Stomach (tissue), 9 donors: ENCODE results near the gene SUN1. TPM values are rescaled to one million over a fixed set of nuclear protein-coding genes. Genes with fewer than 3 reads are reported as not detected.
"Not testable (repeated sequence)": the region's sequence is repeated elsewhere in the genome, so short reads cannot be mapped to it uniquely, and the experiment has no call there.

ENCODE experiments used
- DNase-seq, 2 donors: peaks; one replicate each; pipeline versions ENCODE4 v3.0.0 to v3.0.0-alpha.2; 2013 to 2019
- H3K27ac ChIP-seq, 5 donors: fragments of 200-600 bp in 4 of 5; sonication (generic) in 4 of 5; one replicate each; pipeline ENCODE4 v1.5.1; 2013 to 2019; ENCODE audit warnings: mild to moderate bottlenecking in 1 of 5, moderate library complexity in 1 of 5
- H3K27me3 ChIP-seq, 3 donors: fragments of 200-600 bp; sonication (generic); one replicate each; pipeline ENCODE4 v1.5.1; 2017 to 2019; ENCODE audit warnings: mixed run types in 1 of 3
- H3K36me3 ChIP-seq, 4 donors: fragments of 200-600 bp; sonication (generic); 1 replicate in 3 of 4; 2 replicates in 1 of 4; pipeline ENCODE4 v1.5.1; 2016 to 2019
- H3K4me1 ChIP-seq, 4 donors: fragments of 200-600 bp; sonication (generic); one replicate each; pipeline ENCODE4 v1.5.1; 2016 to 2019
- H3K4me3 ChIP-seq, 4 donors: fragments of 200-600 bp; sonication (generic) in 3 of 4; one replicate each; pipeline ENCODE4 v1.5.1; 2016 to 2019; ENCODE audit warnings: mild to moderate bottlenecking in 1 of 4
- H3K9me3 ChIP-seq, 4 donors: fragments of 200-600 bp; sonication (generic); one replicate each; pipeline ENCODE4 v1.5.1; 2016 to 2019
- CTCF ChIP-seq, 7 experiments: fragments of 450-650 bp in 4 of 7; fragments of 200-600 bp in 3 of 7; sonication (generic) in 3 of 7; IDR thresholded peaks; one replicate each; pipeline ENCODE4 v1.5.1; 2016 to 2019; ENCODE audit warnings: antibody characterized with exemption in 7 of 7, control low read depth in 2 of 7, mild to moderate bottlenecking in 1 of 7
- EP300 ChIP-seq: sonication (generic); formaldehyde crosslinking; IDR thresholded peaks from one replicate; pipeline ENCODE4 v1.6.1; 2017; ENCODE audit warnings: antibody characterized with exemption
- POLR2A ChIP-seq, 4 donors: fragments of 450-650 bp; IDR thresholded peaks; one replicate each; pipeline ENCODE4 v1.6.1; 2016; ENCODE audit warnings: antibody characterized with exemption in 4 of 4, control low read depth in 2 of 4, mild to moderate bottlenecking in 1 of 4, moderate library complexity in 1 of 4
- POLR2AphosphoS5 ChIP-seq, 3 donors: sonication (generic); formaldehyde crosslinking; IDR thresholded peaks; one replicate each; pipeline ENCODE4 v1.6.1; 2016; ENCODE audit warnings: antibody characterized with exemption in 3 of 3
- WGBS, 5 donors: extraction: QIAGEN DNeasy Blood & Tissue Kit in 3 of 5; methylation state at CpG; one replicate each; pipeline versions ENCODE4 v1.1.5 to v1.1.7; 2013 to 2018; 5-methylcytosine and 5-hydroxymethylcytosine counted together
- intact Hi-C: fragments of 100-400 bp; cut with DNase I; formaldehyde crosslinking; loops from one replicate; pipeline ENCODE4 v1.15.1; 2023; ENCODE audit warnings: low total_unique reads
- polyA plus RNA-seq, 3 donors: library from polyadenylated mRNA; stranded (reverse); fragments of 200-250 nt; gene quantifications; one replicate each; pipeline ENCODE4 v1.2.3, GENCODE V29; 2013
- total RNA-seq, 5 donors: library from RNA; depleted of rRNA; stranded (reverse); fragments of >200 nt; gene quantifications; one replicate each; pipeline versions ENCODE4 v1.1.0 to v1.2.3, GENCODE V29; 2014 to 2016
- donor health status: healthy with polysubstance abuse.
- donor health status: Bipolar disorder and iron deficiency.
- donor health status: healthy.

The SUN1 gene
- total and polyA plus RNA-seq, 8 donors: 15.9 to 242 (median 117) TPM

GRCh38 chr7:845731-846130 is 13.5 kb downstream of the SUN1 start:
- DNase-seq: no peak
- TF ChIP-seq POLR2AphosphoS5 (IDR thresholded peaks at IDR 0.05) (no peak), POLR2A (IDR thresholded peaks at IDR 0.05) (no peak), CTCF (IDR thresholded peaks at IDR 0.05) (no peak), EP300 (no peak)
- Histone ChIP-seq H3K4me1 (peaks cover 0 to 23% (median 15%) of the 10 kb centered on the region in 4 donors), H3K27me3 (no peaks in the 10 kb centered on the region), H3K36me3 (peaks cover 43 to 78% (median 69%) of the 10 kb centered on the region in 4 donors), H3K27ac (peak overlapping the region in 1 of 5 donors; percentile 38), H3K4me3 (no peak overlapping the region), H3K9me3 (no peaks in the 10 kb centered on the region)
- 93 to 100% (median 95%) methylated on average over 11 of the region's 11 CpGs for WGBS, 5 donors
- intact Hi-C loops: no loop called here

DNA sequence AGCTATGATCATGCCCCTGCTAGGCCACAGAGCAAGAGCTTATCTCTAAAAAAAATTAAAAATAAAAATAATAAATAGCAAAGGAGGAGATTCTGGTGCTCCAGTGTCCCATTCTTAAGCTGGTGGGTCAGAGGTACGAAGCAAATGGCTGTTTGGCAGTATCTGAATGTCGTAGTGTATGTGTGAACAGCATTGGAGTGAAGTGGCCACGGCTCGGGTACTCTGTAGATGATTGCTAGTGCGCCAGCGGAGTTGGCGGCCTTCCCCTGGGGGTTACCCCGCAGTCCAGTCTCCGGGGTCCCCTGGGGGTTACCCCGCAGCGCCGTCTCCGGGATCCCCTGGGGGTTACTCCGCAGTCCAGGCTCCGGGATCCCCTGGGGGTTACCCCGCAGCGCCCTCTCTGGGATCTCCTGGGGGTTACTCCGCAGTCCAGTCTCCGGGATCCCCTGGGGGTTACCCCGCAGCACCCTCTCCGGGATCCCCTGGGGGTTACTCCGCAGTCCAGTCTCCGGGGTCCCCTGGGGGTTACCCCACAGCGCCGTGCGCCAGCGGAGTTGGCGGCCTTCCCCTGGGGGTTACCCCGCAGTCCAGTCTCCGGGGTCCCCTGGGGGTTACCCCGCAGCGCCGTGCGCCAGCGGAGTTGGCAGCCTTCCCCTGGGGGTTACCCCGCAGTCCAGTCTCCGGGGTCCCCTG is 14.8 kb downstream of the SUN1 start:
- DNase-seq, H3K4me3 ChIP-seq, H3K9me3 ChIP-seq, intact Hi-C loops, H3K27me3 ChIP-seq: not testable (repeated sequence)
- peaks cover 0 to 13% (median 8%) of the 10 kb centered on the region in 4 donors for H3K4me1 ChIP-seq
- 91 to 97% (median 96%) methylated on average over 23 to 29 of the region's 37 CpGs for WGBS, 5 donors
- peaks cover 42 to 88% (median 74%) of the 10 kb centered on the region in 4 donors for H3K36me3 ChIP-seq
- H3K27ac ChIP-seq: peak overlapping the region in 1 of 5 donors; percentile 38

DNA sequence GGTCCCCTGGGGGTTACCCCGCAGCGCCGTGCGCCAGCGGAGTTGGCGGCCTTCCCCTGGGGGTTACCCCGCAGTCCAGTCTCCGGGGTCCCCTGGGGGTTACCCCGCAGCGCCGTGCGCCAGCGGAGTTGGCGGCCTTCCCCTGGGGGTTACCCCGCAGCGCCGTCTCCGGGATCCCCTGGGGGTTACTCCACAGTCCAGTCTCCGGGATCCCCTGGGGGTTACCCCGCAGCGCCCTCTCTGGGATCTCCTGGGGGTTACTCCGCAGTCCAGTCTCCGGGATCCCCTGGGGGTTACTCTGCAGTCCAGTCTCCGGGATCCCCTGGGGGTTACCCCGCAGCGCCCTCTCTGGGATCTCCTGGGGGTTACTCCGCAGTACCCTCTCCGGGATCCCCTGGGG is 15.5 kb downstream of the SUN1 start:
- H3K4me1 ChIP-seq, DNase-seq, H3K27ac ChIP-seq, H3K4me3 ChIP-seq, H3K9me3 ChIP-seq, H3K27me3 ChIP-seq, intact Hi-C loops: not testable (repeated sequence)
- H3K36me3 ChIP-seq: peaks cover 42 to 88% (median 74%) of the 10 kb centered on the region in 4 donors
- 91 to 98% (median 97%) methylated on average over 6 to 21 of the region's 28 CpGs for WGBS, 5 donors

DNA sequence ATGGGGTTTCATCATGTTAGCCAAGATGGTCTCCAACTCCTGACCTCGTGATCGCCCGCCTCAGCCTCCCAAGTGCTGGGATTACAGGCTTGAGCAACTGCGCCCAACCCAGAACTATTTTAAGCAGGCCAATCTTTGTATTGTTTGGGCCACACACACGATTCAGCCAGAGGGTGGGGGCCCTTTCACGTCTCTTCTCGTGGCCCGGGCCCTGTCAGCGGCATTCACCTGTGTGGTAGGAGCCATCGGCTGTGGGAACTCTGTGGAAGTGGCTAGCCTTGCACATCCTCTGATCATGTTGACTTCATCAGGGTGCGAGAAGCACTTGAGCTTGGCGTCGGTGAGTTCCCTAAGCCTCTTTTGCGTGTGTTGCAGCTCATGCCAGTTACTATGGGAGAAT is 16.9 kb downstream of the SUN1 start:
- Histone ChIP-seq H3K27ac (no peak overlapping the region), H3K9me3 (no peaks in the 10 kb centered on the region), H3K4me1 (peaks cover 0 to 5% (median 0%) of the 10 kb centered on the region in 4 donors), H3K4me3 (no peak overlapping the region), H3K27me3 (no peaks in the 10 kb centered on the region), H3K36me3 (peaks cover 43 to 88% (median 74%) of the 10 kb centered on the region in 4 donors)
- TF ChIP-seq EP300 (no peak), CTCF (IDR thresholded peaks at IDR 0.05) (no peak), POLR2AphosphoS5 (IDR thresholded peaks at IDR 0.05) (no peak), POLR2A (IDR thresholded peaks at IDR 0.05) (no peak)
- intact Hi-C loops: no loop called here
- DNase-seq: no peak
- WGBS, 5 donors: 92 to 96% (median 94%) methylated on average over 14 of the region's 14 CpGs

DNA sequence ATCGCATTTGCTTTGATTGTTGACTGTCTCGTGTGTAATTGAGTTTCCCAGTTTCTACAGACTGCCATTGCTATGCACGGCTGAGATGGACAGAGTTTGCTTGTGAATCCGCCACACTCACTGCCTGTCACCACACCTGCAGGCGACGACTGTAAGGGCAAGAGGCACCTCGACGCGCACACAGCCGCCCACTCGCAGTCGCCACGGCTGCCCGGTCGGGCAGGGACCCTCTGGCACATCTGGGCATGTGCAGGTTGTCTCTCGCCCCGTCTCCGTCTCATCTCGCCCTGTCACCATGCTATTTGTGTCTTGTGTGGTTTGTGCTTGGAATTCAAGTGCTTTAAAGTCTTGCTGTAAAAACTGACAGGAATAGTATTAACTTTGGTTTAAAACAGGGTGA is 17.5 kb downstream of the SUN1 start:
- DNase-seq: no peak
- Histone ChIP-seq H3K4me1 (peaks cover 0 to 5% (median 0%) of the 10 kb centered on the region in 4 donors), H3K36me3 (peaks cover 43 to 88% (median 74%) of the 10 kb centered on the region in 4 donors), H3K4me3 (no peak overlapping the region), H3K27me3 (no peaks in the 10 kb centered on the region), H3K9me3 (no peaks in the 10 kb centered on the region), H3K27ac (no peak overlapping the region)
- no peak for TF ChIP-seq POLR2A (IDR thresholded peaks at IDR 0.05)
- no peak for TF ChIP-seq POLR2AphosphoS5 (IDR thresholded peaks at IDR 0.05)
- TF ChIP-seq EP300: no peak
- TF ChIP-seq CTCF (IDR thresholded peaks at IDR 0.05): no peak
- intact Hi-C loops: no loop called here
- WGBS, 5 donors: 84 to 95% (median 93%) methylated on average over 17 to 19 of the region's 19 CpGs
